Thyroid gland (tissue), 4 donors: ENCODE data around the gene SLC25A13. TPM values are rescaled to one million over a fixed set of nuclear protein-coding genes. Genes with fewer than 3 reads are reported as not detected.

Experiments used
- DNase-seq, 2 donors: peaks; one replicate each; pipeline ENCODE4 v3.0.0-alpha.2; 2019
- H3K27ac ChIP-seq, 3 donors: fragments of 200-600 bp; sonication (generic); 1 replicate in 2 of 3; 2 replicates in 1 of 3; pipeline ENCODE4 v1.5.1; 2016 to 2019; ENCODE audit warnings: mild to moderate bottlenecking in 1 of 3, moderate library complexity in 1 of 3
- H3K27me3 ChIP-seq: fragments of 200-600 bp; sonication (generic); one replicate; pipeline ENCODE4 v1.5.1; 2019
- H3K36me3 ChIP-seq, 2 donors: fragments of 200-600 bp; sonication (generic); one replicate each; pipeline ENCODE4 v1.5.1; 2016 to 2019
- H3K4me1 ChIP-seq, 2 donors: fragments of 200-600 bp; sonication (generic); one replicate each; pipeline ENCODE4 v1.5.1; 2017 to 2019
- H3K4me3 ChIP-seq, 3 donors: fragments of 200-600 bp; sonication (generic); replicated peaks in 1 of 3; 1 replicate in 2 of 3; 2 replicates in 1 of 3; pipeline ENCODE4 v1.5.1; 2016; ENCODE audit warnings: mild to moderate bottlenecking in 1 of 3
- H3K9me3 ChIP-seq: fragments of 200-600 bp; sonication (generic); one replicate; pipeline ENCODE4 v1.5.1; 2017
- POLR2A ChIP-seq, 2 donors: fragments of 450-650 bp; IDR thresholded peaks; one replicate each; pipeline ENCODE4 v1.6.1; 2017; ENCODE audit warnings: antibody characterized with exemption in 2 of 2, mild to moderate bottlenecking in 2 of 2, moderate library complexity in 1 of 2
- WGBS, 2 donors: methylation state at CpG; one replicate each; pipeline ENCODE4 v1.1.5; 2017; 5-methylcytosine and 5-hydroxymethylcytosine counted together
- intact Hi-C: fragments of 100-400 bp; cut with DNase I; formaldehyde crosslinking; loops from one replicate; pipeline ENCODE4 v1.15.1; 2023
- total RNA-seq, 4 donors: library from RNA; depleted of rRNA; stranded (reverse); fragments of >200 nt; gene quantifications; one replicate each; pipeline ENCODE4 v1.2.3, GENCODE V29; 2016
- TF ChIP-seq, protein P1 (sequence below), 6 experiments: fragments of 200-600 bp in 3 of 6; fragments of 450-650 bp in 3 of 6; sonication (generic) in 3 of 6; IDR thresholded peaks; one replicate each; pipeline ENCODE4 v1.5.1; 2016 to 2019; ENCODE audit warnings: antibody characterized with exemption in 6 of 6, mild to moderate bottlenecking in 2 of 6, inconsistent platforms in 1 of 6, moderate library complexity in 1 of 6

SLC25A13 gene
- total RNA-seq, 4 donors from 2014 or later = 22.7 to 36.1 (median 30.2) TPM

DNA sequence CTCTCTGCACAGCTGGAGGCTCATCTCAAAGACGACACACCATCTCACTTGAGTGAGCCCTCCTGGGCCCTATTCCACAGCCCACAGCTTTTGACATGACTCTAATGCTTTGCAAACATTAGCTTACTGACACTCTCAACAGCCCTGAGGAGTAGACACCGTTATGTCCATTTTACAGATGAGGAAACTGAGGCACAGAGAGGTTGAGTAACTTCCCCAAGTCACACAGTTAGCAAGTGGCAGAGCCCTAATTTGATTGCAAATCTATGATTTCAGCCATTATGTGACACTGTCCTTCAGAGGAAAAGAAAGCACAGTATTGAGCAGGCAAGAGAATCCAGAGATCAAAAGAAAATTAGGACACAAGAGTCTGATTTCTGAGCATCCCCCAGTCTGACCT lies 16.0 kb downstream of the SLC25A13 start:
- 94 to 96% methylated on average over 2 of the region's 2 CpGs for WGBS, 2 donors
- DNase-seq = no peak
- Histone ChIP-seq H3K27me3 (no peaks in the 10 kb centered on the region), H3K9me3 (no peaks in the 10 kb centered on the region), H3K4me3 (no peak overlapping the region), H3K4me1 (peaks cover 5 to 16% of the 10 kb centered on the region in 2 donors), H3K27ac (no peak overlapping the region), H3K36me3 (no peaks in the 10 kb centered on the region)
- TF ChIP-seq, protein P1, sequence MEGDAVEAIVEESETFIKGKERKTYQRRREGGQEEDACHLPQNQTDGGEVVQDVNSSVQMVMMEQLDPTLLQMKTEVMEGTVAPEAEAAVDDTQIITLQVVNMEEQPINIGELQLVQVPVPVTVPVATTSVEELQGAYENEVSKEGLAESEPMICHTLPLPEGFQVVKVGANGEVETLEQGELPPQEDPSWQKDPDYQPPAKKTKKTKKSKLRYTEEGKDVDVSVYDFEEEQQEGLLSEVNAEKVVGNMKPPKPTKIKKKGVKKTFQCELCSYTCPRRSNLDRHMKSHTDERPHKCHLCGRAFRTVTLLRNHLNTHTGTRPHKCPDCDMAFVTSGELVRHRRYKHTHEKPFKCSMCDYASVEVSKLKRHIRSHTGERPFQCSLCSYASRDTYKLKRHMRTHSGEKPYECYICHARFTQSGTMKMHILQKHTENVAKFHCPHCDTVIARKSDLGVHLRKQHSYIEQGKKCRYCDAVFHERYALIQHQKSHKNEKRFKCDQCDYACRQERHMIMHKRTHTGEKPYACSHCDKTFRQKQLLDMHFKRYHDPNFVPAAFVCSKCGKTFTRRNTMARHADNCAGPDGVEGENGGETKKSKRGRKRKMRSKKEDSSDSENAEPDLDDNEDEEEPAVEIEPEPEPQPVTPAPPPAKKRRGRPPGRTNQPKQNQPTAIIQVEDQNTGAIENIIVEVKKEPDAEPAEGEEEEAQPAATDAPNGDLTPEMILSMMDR (IDR thresholded peaks at IDR 0.05) = no peak
- TF ChIP-seq POLR2A (IDR thresholded peaks at IDR 0.05) = no peak
- intact Hi-C loops = no loop called here

DNA sequence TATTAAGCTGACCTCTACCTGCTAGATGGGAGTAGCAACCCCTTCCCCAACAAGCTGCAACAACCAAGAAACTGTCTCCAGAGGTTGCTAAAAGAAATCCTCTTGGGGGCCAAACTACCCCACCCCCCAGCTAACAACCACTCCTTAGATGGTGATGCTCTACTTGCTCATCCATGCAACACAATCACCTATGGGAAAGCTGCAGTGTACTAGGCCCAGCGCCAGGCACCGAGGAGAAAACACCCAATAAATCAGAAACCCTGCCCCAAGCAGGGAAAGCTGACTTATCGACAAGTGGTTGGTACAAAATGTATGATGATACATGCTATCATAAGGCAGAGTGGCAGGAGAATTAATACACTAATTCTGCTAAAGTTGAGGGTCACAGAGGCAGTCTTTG lies 17.3 kb downstream of the SLC25A13 start:
- Histone ChIP-seq H3K36me3 (no peaks in the 10 kb centered on the region), H3K27ac (no peak overlapping the region), H3K4me1 (peaks cover 5 to 7% of the 10 kb centered on the region in 2 donors), H3K9me3 (no peaks in the 10 kb centered on the region), H3K27me3 (no peaks in the 10 kb centered on the region), H3K4me3 (no peak overlapping the region)
- 83 to 93% methylated on average over 3 of the region's 3 CpGs for WGBS, 2 donors
- DNase-seq = no peak
- TF ChIP-seq, protein P1 (IDR thresholded peaks at IDR 0.05) = no peak
- TF ChIP-seq POLR2A (IDR thresholded peaks at IDR 0.05) = no peak
- intact Hi-C loops = no loop called here

DNA sequence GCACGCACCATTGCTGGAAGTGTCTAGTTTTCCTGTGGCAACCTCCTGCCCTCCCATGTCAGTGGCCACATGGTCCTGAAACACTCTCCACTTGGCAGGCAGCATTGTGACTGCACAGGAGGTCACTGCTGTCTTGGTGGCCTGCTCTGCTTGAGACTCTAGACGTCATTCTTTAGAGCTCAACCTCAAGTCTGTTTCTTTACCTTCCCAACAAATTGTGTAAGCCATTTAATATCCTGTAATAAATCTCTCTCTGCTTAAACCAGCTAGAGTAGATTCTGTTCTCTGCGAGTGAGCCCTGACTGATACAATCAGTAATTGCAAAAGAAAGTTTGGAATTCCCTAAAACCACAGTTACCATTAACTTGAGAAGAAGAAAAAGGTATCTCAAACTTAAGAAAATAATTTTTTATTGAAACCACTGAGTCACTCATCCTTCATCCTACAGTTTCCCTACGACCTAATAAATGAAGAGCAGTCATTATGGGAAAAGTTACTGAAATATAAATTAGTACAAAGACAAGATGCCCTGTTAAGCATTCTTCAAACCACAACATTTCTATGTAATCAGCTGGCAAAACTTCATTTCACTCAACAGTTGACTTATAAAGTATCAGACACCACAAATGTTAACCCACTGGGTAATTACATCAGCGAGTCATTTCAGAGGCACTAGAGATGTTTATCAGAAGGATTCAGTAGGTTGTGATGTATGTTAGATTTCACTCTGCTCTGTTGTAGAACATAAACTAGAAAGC lies 18.0 kb downstream of the SLC25A13 start:
- Histone ChIP-seq H3K4me3 (no peak overlapping the region), H3K27ac (no peak overlapping the region), H3K9me3 (no peaks in the 10 kb centered on the region), H3K27me3 (no peaks in the 10 kb centered on the region), H3K4me1 (peaks cover 0 to under 1% of the 10 kb centered on the region in 2 donors), H3K36me3 (no peaks in the 10 kb centered on the region)
- no peak for DNase-seq
- intact Hi-C loops = no loop called here
- TF ChIP-seq POLR2A (IDR thresholded peaks at IDR 0.05) = no peak
- TF ChIP-seq, protein P1 (IDR thresholded peaks at IDR 0.05) = no peak
- WGBS, 2 donors = 83 to 87% methylated on average over 5 of the region's 5 CpGs

DNA sequence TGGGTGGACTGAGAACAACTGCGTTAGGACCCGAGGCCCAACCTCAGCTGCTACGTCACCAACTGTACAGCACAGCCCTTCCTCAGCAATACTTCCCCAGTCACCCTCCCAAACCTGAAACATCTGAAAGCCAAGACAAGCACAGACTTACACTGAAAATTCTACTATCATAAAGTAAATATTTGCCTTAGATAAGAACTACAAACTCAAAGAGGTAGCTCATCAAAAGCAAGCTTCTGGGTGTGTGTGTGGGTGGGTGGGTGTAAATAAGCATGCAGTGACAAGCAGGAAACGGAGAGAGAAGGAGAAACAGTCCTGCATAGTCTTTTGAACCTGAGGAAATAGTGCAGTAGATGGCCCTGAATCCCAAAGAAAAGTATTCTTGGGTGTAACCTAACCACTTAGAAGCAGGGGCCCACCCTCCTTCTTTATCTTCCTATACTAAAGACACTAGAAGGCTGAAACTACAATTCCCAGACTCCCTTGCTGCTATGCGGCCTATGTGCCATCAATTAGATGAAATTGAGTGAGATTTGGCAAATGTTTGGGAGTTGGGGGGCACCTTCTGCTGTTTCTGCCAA lies 18.7 kb downstream of the SLC25A13 start:
- Histone ChIP-seq H3K4me1 (no peaks in the 10 kb centered on the region), H3K27ac (no peak overlapping the region), H3K36me3 (no peaks in the 10 kb centered on the region), H3K27me3 (no peaks in the 10 kb centered on the region), H3K4me3 (no peak overlapping the region), H3K9me3 (no peaks in the 10 kb centered on the region)
- DNase-seq = no peak
- TF ChIP-seq POLR2A (IDR thresholded peaks at IDR 0.05) = no peak
- TF ChIP-seq, protein P1 (IDR thresholded peaks at IDR 0.05) = no peak
- intact Hi-C loops = no loop called here
- WGBS, 2 donors = 81 to 86% methylated on average over 5 of the region's 5 CpGs

DNA sequence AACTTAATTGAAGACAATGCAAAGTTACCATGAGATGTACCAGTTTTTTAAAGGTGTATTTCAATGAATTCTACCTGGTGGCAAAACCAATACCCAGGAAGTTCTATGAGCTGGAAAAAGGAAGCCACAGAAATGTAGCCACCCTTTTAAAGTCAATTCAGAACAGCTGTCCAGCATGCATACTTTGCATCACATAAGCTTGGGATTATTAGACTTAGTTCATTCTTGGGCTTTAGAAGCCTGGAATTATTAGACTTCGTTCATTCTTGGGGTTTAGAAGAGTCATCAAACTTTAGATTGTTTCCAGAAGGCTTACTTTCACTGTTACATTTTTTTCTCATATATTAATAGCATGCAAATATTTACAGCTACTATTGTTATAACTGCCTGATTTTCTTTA lies 20.9 kb downstream of the SLC25A13 start:
- intact Hi-C loops = no loop called here
- 93 to 97% methylated on average over 1 of the region's 1 CpG for WGBS, 2 donors

More for the DNA sequence above, 20.9 kb downstream of the SLC25A13 start:
- no peak overlapping the region for H3K27ac ChIP-seq
- TF ChIP-seq, protein P1 (IDR thresholded peaks at IDR 0.05) = no peak
- no peak for TF ChIP-seq POLR2A (IDR thresholded peaks at IDR 0.05)
- no peaks in the 10 kb centered on the region for H3K4me1 ChIP-seq
- no peaks in the 10 kb centered on the region for H3K27me3 ChIP-seq
- no peak for DNase-seq
- no peaks in the 10 kb centered on the region for H3K9me3 ChIP-seq
- H3K4me3 ChIP-seq = no peak overlapping the region
- no peaks in the 10 kb centered on the region for H3K36me3 ChIP-seq
